Stimulated activated naive CD4-positive, alpha-beta T cell treated with Interleukin-2 at 50 U/mL for 16 hours (primary cell): ENCODE results near the gene PFDN4.

Source experiments
- DNase-seq: peaks from one replicate; lab custom pipeline; 2025; lab: John Stamatoyannopoulos, UW

PFDN4 gene

DNA sequence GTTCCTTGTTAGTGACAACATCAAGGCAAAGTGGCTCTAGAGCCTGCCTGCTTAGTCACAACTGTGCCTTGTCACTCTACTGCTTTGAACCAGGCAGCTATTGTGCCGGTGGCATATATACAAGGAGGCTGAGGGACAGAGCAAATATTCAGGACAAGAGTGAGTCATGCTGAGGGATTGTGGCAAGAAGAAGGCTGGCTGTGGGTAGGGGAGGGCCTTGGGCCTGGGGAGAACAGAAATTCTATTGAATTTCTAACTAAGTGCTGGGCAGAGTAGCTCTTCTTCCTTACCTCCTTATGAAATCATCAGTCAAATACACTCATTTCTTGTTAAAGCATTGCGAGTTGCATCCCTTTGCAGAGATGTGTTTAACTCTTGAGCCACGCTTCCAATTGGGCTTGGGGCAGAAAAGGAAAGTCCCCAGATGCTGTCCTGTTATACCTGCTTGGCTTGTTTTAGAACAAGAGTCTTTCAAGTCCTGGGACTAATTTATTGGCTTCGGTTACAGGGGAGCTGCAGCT, 59.7 kb downstream of the PFDN4 start:
- DNase-seq, result no peak

DNA sequence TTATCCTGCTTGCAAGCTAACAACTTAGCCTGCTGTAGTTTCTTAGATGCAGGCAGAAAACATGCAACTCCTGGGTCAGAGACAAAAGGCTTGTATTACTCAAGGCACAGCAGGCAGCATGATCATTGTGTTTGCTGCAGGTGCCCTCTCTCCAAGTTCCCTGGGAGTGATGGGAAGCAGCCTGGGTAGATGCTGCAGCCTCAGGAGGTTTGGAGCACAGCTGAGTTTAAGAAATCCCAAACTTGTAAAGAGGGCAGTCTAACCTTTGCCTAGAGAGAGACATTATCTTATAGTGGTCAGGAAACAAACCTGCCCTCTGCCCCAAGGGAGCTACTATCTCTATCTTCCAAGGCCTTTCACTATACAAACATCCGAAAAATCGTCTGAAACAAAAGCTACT, 61.1 kb downstream of the PFDN4 start:
- DNase-seq, result no peak
